ENCODE data around the gene ZDHHC1. TPM values are rescaled to one million over a fixed set of nuclear protein-coding genes. Genes with fewer than 3 reads are reported as not detected.

ZDHHC1 gene
- total RNA-seq, 1 experiment from 2014 or later = 1.0 TPM

GRCh38 chr16:67391424-67392300, 24.6 kb downstream of the ZDHHC1 start:
- H3K4me3 ChIP-seq (ENCODE audit: low read depth, low read length) = no peak overlapping the region
- no peaks in the 10 kb centered on the region for H3K36me3 ChIP-seq (ENCODE audit: control insufficient read depth, insufficient read depth, low read length)
- H3K27me3 Mint-ChIP-seq (ENCODE audit: insufficient read depth, unreplicated experiment) = no peaks in the 10 kb centered on the region
- TF ChIP-seq CTCF (IDR thresholded peaks at IDR 0.05; ENCODE audit: insufficient read depth in 1 of 2, low read depth in 1 of 2, low read length in 1 of 2, severe bottlenecking in 1 of 2, unreplicated experiment in 1 of 2) = no peak
- ChIA-PET CTCF (no interaction called here), POLR2A (interaction anchor here (0.6 kb wide), 1 partner anchor 11 kb away, joined by 3 read pairs; no protein-coding TSS in a partner anchor)
- intact Hi-C loops (cut with micrococcal nuclease; ENCODE audit: unreplicated experiment) = no loop called here
- H3K9me3 Mint-ChIP-seq (ENCODE audit: unreplicated experiment) = no peaks in the 10 kb centered on the region
- H3K27ac Mint-ChIP-seq (ENCODE audit: unreplicated experiment) = no peak overlapping the region
- no peaks in the 10 kb centered on the region for H3K27me3 ChIP-seq (replicated peaks; ENCODE audit: control insufficient read depth, insufficient read depth, low read length)
- no peak overlapping the region for H3K4me3 Mint-ChIP-seq (ENCODE audit: unreplicated experiment)
- no peaks in the 10 kb centered on the region for H3K9me3 ChIP-seq
- H3K36me3 Mint-ChIP-seq (ENCODE audit: insufficient read depth, unreplicated experiment) = peaks cover 5% of the 10 kb centered on the region
- peaks cover 15% of the 10 kb centered on the region for H3K4me1 ChIP-seq
- H3K4me1 Mint-ChIP-seq (ENCODE audit: low read depth, unreplicated experiment) = peaks cover 7% of the 10 kb centered on the region
- DNase-seq = no peak
- no TSS peak for BruUV-seq (replicated peaks)

- BruUV-seq (replicated peaks) = no TSS peak
- CTCF ChIA-PET = no interaction called here
- H3K36me3 ChIP-seq (ENCODE audit: control insufficient read depth, insufficient read depth, low read length) = no peaks in the 10 kb centered on the region
- no peak for DNase-seq
- no peak overlapping the region for H3K27ac Mint-ChIP-seq (ENCODE audit: unreplicated experiment)
- intact Hi-C loops (cut with micrococcal nuclease; ENCODE audit: unreplicated experiment) = no loop called here
- no peak overlapping the region for H3K4me3 Mint-ChIP-seq (ENCODE audit: unreplicated experiment)
- no peaks in the 10 kb centered on the region for H3K27me3 ChIP-seq (replicated peaks; ENCODE audit: control insufficient read depth, insufficient read depth, low read length)
- peaks cover 7% of the 10 kb centered on the region for H3K4me1 Mint-ChIP-seq (ENCODE audit: low read depth, unreplicated experiment)
- no peaks in the 10 kb centered on the region for H3K9me3 Mint-ChIP-seq (ENCODE audit: unreplicated experiment)
- POLR2A ChIA-PET = interaction anchor here (0.6 kb wide), 1 partner anchor 11 kb away, joined by 3 read pairs; no protein-coding TSS in a partner anchor
- H3K4me1 ChIP-seq = peaks cover 7% of the 10 kb centered on the region
- H3K4me3 ChIP-seq (ENCODE audit: low read depth, low read length) = no peak overlapping the region
- H3K36me3 Mint-ChIP-seq (ENCODE audit: insufficient read depth, unreplicated experiment) = peaks cover 5% of the 10 kb centered on the region
- H3K9me3 ChIP-seq = no peaks in the 10 kb centered on the region
- H3K27me3 Mint-ChIP-seq (ENCODE audit: insufficient read depth, unreplicated experiment) = no peaks in the 10 kb centered on the region
- no peak for TF ChIP-seq CTCF (IDR thresholded peaks at IDR 0.05; ENCODE audit: insufficient read depth in 1 of 2, low read depth in 1 of 2, low read length in 1 of 2, severe bottlenecking in 1 of 2, unreplicated experiment in 1 of 2)
These were observed 25.4 kb downstream of the ZDHHC1 start for GRCh38 chr16:67390816-67391423.

GRCh38 chr16:67389911-67390815, 26.1 kb downstream of the ZDHHC1 start:
- Histone ChIP-seq H3K4me3 (ENCODE audit: low read depth, low read length) (no peak overlapping the region), H3K4me1 (no peaks in the 10 kb centered on the region), H3K9me3 (no peaks in the 10 kb centered on the region), H3K36me3 (ENCODE audit: control insufficient read depth, insufficient read depth, low read length) (no peaks in the 10 kb centered on the region), H3K27me3 (replicated peaks; ENCODE audit: control insufficient read depth, insufficient read depth, low read length) (no peaks in the 10 kb centered on the region)
- no peak for DNase-seq
- intact Hi-C loops (cut with micrococcal nuclease; ENCODE audit: unreplicated experiment) = no loop called here
- ChIA-PET POLR2A (no interaction called here), CTCF (interaction anchor here (0.8 kb wide), 1 partner anchor 66 kb away, joined by 3 read pairs; no protein-coding TSS in a partner anchor)
- Mint-ChIP-seq H3K36me3 (ENCODE audit: insufficient read depth, unreplicated experiment) (peaks cover 5% of the 10 kb centered on the region), H3K27ac (ENCODE audit: unreplicated experiment) (no peak overlapping the region), H3K9me3 (ENCODE audit: unreplicated experiment) (no peaks in the 10 kb centered on the region), H3K4me3 (ENCODE audit: unreplicated experiment) (no peak overlapping the region), H3K27me3 (ENCODE audit: insufficient read depth, unreplicated experiment) (no peaks in the 10 kb centered on the region), H3K4me1 (ENCODE audit: low read depth, unreplicated experiment) (peaks cover 7% of the 10 kb centered on the region)
- no TSS peak for BruUV-seq (replicated peaks)
- no peak for TF ChIP-seq CTCF (IDR thresholded peaks at IDR 0.05; ENCODE audit: insufficient read depth in 1 of 2, low read depth in 1 of 2, low read length in 1 of 2, severe bottlenecking in 1 of 2, unreplicated experiment in 1 of 2)

All from Caco-2 (cell line).